GM21619 (cell line): Measurements from ENCODE around the gene SMCO2.
"Not testable (repeated sequence)": the region's sequence is repeated elsewhere in the genome, so short reads cannot be mapped to it uniquely, and the experiment has no call there.

Experiments
- ATAC-seq: cut with Tn5 transposase; IDR thresholded peaks from one replicate; pipeline ENCODE4 v1.9.1; 2021; ENCODE audit not compliant: unreplicated experiment

The SMCO2 gene

DNA sequence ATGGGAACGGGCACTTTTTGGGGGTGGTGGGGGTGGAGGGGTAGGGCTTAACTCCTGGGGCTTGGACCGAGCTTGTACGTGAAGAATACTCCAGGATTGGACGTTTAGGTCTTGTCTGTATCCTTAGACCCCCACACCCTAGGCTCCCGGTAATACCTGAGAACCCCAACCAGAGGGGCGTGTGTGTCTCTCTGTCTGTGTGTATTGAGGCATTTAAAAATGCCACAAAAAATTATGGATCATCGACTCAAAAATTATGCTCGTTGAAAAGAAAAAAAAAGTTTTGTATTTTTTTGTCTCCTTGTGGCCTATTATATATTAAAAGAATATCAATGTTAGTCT is 77.9 kb downstream of the SMCO2 start:
- ATAC-seq: no peak

DNA sequence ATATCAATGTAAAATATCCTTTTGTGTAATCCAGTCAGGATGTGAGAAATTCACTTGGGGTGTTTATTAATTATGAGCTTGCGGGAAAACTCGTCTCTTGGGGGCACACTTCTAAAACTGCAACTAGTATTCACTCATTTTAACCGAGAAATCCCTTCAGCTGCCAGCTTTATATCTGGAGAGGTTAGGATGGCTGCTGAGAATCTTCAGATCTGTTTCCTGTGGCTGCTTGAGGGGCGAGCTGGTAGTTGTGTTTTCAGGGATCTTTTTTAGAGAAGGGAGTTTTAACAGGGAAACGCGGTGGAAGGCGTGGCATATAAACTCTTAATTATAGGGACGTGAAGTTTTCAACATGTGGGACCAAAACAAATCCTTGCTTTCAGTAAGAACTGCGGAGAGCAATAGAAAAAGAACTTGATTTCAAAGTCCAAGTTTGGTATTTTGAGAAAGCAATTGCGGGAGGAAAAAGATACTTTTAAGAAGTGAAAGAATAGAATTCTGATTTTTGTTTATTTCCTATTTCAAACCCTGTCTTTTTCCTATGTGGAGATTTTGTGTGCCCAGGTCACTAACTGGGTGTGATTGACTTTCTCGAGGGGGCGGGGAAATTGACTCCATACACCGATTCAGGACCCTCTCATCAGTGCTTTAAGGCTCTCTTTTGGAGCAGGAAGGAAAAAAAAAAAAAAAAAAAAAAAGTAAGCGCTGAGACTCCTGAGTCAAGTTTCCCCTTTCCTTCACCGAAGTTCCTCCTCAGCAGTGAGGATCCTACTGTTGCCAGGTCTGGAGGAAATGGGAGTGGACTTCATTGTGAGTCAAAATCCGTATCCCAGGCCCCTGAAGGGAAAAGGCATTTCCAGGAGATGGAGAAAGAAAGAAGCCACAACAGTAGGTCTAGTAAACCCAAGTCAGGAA is 78.6 kb downstream of the SMCO2 start:
- ATAC-seq: no peak

DNA sequence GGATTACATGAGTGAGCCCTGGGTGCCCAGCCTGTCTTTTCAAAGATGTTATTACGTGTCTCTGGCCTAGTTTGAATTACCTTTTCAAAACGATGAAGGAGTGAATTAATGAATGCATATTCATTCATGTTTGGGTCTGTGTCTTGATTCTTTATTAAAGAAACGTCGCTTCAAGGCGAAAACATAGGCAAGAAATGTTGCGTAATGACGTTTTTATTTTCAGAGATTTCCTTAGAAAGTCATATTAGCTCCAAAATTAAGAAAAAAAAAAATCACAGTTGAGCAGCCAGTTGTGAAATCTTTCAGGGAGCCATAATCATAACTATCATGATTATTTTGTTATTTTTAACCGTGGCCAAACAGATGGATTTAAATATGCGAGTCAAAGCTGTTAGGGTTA is 81.0 kb downstream of the SMCO2 start:
- ATAC-seq: no peak

DNA sequence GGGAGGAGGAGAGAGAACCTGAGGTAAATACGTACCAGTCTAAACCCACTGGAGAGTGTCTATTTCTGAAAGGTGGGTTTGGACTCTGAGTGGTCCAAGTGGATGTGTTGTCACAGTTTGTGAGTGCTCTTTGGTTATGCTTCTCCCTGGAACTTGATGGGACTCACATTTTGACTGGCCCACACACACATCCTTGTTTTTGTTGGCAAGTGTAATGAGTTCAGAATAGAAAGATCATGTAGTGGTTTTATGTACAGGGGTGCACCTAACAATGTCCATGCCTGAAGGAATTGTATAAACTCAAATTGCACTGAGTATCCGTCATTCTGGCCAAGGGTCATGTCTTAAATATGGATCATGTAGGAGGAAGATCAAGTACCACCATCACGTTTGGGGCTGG is 82.3 kb downstream of the SMCO2 start:
- ATAC-seq: no peak

DNA sequence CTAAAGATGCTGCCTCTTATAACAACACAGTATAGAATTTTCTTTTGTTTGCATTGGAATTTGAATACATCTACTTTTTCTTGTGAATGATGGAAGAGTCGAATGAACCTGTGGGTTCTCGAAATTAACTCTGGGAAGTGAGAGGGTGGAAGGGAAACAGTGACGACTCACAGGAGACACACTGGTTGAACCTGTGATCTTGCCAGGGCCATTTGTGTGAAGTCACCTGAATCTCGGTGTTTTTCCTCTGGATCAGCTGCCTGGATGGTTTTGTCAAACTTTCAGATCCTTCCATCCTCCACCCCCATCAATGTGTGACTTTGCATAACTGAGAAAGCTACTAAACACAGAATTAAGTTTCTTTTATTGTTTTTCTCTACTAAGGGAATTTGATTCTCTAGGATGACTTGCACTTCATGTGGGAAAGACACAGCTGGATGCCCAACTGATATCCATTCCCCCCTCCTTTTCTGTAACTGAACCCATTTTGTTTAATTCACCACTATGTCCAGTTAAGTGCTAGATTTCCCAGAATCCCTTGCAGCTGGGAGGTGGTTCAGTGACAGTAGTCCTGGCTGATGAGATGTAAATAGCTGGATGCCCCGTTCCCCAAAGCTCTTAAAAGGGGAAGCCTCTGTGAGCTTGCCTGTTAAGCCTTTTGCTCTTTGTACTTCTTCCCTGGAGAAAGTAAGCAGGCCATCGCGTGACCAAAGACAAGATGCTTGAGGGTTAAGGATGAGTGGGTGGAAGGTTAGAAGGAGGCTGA is 83.8 kb downstream of the SMCO2 start:
- ATAC-seq: no peak

DNA sequence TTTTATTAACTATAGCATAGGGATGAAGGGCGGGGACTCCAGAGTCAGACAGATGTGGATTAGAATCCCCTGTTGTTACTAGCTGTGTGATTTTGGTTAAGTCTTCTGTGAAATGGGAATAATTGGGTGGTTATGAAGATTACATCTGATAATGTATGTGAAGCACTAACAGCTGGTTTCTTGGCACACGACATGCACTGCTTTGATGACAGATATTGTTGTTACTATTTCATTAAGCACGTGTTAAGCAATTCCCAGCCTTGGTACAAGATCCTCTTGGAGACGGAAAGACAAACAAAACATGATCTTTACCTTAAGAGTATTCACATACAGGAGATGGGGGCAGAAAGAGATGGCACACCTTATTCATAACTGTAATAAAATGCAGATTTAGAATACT is 85.4 kb downstream of the SMCO2 start:
- ATAC-seq: no peak

DNA sequence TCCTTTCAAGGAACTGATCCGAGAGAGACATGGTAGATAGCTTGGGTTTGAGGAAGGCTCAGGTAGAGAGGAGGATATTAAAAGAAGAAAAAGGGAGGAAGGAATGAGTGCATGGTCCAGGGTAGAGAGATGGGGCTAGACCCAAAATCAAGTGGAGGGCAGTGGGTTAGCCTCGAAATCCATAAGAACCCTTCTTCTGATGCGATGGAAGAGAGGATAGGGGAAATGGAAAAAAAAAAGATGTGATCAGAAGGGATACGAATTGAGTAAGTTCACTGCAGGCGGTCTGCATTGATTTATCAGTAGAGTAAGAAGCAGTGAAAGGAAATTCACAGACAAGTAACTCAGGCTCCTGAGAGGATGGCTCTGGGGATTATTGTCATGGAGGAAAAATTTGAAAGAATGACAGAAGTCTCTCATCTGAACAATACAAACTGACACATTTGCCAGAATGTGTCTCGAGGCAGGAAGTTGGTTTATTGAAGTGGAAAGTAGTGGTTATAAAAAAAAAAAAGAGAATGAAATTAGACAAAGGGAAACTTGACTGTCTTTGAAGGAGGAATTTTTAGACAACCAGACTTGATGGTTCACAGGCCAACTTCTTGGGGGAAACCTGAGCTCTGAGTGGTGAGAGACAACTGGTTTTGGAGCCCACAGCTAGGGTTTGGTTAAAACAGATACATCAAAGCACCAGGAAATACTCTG is 87.7 kb downstream of the SMCO2 start:
- peak; percentile 55 for ATAC-seq

DNA sequence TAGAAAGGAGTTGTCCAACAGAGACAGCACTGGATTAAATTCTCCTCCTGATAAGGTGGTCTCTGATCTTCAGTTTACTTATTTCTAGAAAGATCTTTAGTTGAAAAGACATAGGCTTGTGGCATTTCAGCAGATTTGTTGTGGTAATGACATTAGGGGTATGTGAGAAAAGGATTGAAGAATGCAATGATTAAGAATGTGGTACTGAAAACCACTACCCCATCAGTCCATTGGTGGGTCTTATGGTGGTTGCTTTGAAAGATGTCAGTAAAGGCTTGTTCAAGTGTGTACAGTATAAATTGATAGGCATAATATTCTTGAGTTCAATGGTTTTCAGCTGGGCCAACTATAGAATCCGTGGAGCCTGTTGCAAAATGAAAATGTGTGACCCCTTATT is 88.2 kb downstream of the SMCO2 start:
- peak; percentile 8 for ATAC-seq

DNA sequence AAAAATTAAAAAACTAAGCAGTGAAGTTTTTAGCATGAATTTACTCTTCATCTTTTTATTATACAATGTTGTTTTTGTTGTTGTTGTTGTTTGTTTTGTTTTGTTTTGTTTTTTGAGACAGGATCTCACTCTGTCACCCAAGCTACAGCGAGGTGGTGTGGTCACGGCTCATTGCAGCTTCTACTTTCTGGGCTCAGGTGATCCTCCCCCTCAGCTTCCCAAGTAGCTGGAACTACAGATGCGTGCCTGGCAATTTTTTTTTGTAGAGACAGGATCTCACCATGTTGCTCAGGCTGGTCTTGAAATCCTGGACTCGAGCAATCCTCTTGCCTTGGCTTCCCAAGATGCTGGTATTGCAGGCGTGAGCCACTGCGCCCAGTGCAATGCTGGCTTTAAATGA is 88.8 kb downstream of the SMCO2 start:
- peak; percentile 45 for ATAC-seq

DNA sequence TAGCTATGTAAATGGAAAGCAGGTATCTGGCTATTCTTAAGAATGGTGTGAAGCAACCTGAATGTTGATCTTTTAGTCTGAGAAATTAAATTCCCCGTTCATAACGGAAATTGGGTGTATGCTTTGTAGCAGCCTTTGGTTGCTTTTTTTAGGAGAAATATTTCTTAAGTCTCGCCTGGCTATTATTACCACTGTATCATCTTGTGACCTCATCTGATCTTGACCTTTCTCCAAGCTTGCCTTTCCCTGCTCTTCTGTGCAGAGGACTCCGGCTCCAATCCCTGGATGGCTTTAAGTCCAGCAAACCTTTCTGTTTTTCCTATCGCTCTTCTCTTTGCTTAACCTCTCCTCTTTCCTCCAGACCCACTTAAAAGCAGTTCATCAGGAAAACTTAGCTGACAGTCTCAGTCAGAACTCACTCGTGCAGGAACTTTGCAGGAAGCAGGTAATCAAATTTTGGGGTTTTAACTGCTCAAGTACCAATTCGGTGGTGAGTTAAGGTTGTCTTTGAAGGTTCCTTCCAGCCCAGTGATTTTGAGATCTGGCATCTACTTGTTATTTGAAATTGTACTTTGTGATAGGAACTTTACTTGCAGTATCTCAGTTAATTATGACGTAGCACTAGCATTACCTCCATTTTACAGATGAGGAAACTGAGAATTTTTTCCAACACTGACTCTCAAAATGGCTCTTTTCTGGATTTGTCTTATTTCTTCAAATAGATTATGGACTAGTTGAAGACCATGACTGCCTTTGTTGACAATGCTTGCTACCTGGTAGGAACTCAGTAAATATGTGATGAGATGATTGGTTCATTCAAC is 91.5 kb downstream of the SMCO2 start:
- no peak for ATAC-seq

DNA sequence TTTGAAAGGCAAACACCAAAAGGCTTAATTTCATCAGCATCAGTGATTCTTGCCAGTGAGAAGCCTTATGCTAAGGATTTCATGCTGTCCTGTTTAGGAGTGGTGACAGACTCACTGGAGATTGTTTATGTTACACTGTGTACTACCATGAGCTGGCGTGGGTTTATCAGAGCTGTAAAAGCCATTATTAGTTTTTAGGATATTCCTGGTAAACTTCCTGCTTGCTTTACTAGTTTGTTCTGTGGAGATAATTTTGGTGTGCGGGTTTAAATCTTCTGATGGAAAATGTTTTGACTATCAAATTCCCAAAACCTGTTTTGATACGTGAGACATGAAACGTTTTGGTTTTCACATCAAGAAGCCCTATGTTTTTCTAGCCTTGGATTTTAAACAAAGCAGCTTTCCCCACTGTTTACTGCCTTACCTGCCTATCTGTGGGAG is 92.7 kb downstream of the SMCO2 start:
- ATAC-seq: no peak

DNA sequence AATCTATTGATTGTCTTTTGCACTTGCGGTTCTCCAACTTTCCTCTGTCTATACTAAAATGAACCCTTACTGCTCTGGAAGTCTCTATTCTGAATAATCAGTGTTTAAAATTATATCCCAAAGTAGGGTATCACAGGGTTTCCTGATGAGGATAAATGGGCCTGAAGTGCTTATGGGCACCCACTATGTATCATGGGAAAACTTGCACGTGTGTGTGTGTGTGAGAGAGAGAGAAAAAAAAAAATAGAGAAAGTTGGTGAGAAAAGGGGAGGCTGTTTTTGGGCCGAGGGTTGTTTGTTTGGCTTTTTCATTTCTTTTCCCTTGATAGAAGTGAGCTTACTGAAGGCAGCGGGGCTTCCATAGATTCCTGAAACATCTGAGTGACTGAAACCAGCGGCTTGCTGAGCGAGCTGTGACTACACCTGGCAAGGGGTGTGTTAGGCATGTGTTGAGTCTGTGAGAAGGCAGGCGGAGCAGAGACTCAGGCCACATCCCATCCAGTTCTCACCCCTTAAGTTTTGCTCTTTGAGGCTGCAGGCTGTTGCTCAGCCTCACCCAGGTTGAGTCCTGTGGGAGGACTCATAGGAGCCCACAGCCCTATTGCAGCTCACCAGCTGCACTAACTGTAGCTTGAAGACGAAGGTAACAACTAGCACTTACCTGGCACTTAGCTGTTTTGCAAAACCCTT is 94.6 kb downstream of the SMCO2 start:
- ATAC-seq: no peak

DNA sequence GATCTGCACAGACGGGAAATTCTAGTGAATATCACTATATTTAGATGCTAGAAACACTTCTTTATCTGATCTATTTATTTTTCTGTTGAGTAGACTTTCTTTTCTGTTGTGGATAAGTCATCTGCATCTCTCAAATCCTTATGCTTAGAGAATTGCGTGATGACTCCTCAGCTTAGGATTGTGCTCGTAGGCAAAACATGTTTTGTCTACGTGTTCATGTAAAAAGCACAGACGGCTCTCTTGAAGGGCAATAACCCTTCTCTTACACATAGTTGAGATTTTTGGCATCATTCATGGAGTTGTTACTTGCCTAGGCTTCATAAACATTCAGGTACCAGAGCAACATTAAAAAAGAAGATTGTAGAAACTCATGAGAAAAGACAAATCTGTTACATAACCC is 96.1 kb downstream of the SMCO2 start:
- ATAC-seq: no peak

DNA sequence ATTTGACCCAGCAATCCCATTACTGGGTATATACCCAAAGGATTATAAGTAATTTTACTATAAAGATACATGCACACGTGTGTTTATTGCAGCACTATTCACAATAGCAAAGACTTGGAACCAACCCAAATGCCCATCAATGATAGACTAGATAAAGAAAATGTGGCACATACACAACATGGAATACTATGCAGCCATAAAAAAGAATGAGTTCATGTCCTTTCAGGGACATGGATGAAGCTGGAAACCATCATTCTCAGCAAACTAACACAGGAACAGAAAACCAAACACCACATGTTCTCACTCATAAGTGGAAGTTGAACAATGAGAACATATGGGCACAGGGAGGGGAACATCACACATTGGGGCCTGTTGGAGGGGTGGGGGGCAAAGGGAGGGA is 98.3 kb downstream of the SMCO2 start:
- not testable (repeated sequence) for ATAC-seq

DNA sequence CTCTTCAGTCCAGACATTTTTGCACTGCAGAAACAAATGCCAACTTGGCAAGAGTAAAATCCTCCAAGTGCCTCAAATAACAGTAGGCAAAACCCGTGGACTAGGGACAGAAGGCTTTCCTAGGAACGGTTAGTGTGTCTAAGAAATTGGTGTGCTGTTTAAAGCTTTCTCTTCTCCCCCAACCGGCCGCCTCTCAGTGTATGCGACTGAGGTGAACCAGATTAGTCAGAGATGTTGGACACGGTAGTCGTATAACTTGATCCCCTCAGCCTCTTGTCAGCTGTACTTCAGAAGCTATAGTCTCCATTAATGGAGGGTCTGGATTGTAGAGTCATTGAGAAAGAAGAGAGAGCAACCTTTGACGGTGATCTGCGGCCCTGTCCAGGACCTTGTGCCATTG is 99.1 kb downstream of the SMCO2 start:
- ATAC-seq: no peak

DNA sequence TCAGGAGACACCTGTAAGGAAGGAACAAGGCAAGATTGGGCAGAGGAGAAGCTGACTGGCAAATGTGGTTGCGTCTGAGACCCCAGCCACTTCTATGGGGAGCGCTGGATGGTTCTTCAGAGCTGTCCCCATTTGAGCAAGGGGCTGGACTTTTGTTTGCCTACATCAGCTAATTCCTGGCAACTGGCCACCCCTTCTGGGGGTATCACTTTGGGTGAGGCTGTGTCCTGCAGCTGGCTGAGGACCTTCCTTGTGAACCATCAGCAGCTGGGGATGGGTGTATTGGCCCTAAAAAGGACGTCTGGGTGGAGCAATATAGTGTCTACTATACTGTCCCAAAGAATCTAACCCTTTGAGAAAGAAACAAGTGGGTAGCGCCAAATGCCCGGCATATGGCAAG is 101.1 kb downstream of the SMCO2 start:
- ATAC-seq: no peak

DNA sequence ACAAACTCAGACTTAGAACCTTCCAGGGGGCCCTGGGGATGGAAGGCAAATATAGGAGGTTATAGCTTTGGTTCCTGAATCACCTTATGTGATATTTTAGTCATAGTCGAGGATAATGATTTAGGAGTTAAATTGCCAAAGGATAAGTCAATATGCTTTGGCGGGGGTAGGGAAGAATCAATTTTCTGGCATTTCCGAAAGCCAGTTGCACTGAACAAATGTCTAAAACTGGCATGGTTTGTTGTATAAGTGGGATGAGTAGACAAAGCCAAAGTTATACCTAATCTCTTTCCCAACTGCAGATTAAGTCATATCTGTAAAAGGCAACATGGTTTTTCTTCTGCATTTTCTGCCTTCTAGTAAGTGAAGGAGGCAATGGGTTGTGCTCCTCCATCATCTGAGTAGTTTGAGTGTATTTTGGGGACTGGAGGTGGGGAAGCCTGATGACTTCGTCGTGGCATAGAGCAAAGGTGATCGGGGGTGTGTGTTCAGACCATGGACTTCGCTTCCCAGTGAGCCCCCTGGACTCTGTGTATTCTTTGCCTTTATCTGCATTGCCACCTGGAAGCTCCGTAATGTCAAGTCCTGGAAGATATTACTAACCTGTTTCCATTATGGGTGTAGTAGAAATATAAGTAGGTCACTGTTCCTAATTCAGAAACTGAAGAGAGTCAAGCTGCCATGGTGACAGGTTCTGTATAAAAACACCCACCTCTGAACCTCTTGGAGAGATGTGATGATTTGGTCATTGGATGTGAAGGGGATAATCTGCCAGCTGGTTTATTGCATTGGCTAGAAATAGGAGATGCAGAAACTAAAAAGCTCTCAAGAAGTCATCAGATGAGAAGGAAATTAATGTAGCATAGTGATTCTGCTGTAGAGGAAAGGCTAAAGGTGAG is 102.0 kb downstream of the SMCO2 start:
- no peak for ATAC-seq

DNA sequence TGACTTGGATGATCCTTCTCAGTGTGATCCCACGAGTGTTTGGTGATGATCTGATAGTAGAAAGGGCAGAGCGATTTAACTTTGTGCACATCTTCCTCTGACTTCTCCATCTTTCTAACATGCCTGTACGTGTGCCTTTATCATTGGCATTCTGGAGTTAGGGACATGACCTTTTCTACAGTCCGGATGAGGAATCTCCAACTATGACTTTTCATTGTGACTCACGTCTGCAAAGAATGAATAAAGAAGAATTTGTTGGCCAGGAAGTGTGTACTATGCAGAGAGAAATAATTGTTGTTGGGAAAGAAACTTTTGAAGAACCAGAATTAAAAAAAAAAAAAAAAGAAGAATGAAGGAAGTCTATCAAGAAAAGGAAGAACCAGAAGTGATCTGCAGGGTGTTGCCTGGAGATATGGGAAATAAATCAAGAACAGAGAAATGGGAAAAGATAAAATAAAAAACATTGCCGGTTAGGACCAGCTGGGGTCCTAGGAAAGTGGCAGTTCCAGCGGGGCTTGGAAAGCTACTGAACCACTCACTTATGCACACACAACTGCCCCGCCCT is 102.8 kb downstream of the SMCO2 start:
- ATAC-seq: no peak
